H9 (cell line): ENCODE measurements around the gene VPREB3. TPM values are rescaled to one million over a fixed set of nuclear protein-coding genes. Genes with fewer than 3 reads are reported as not detected.

ENCODE experiments used
- DNase-seq: peaks from one replicate; pipeline ENCODE4 v3.0.0-alpha.2; 2017
- H2AFZ ChIP-seq: one replicate; pipeline ENCODE4 v1.6.1; 2013; ENCODE audit warnings: mild to moderate bottlenecking, low read length, control low read depth, moderate library complexity
- H2AK5ac ChIP-seq: 2 replicates; pipeline ENCODE4 v1.6.1; 2013; ENCODE audit warnings: low read length, control low read depth, mixed read lengths; ENCODE audit not compliant: insufficient read length
- H2BK120ac ChIP-seq: one replicate; pipeline ENCODE4 v1.6.1; 2013; ENCODE audit warnings: low read depth, mild to moderate bottlenecking, low read length, control low read depth, inconsistent platforms; ENCODE audit not compliant: poor library complexity, severe bottlenecking
- H2BK12ac ChIP-seq: 2 replicates; pipeline ENCODE4 v1.6.1; 2013; ENCODE audit warnings: low read length, control low read depth, mixed read lengths, low read depth; ENCODE audit not compliant: insufficient read length
- H2BK15ac ChIP-seq: 2 replicates; pipeline ENCODE4 v1.6.1; 2013; ENCODE audit warnings: low read depth, low read length, control low read depth
- H2BK20ac ChIP-seq: one replicate; pipeline ENCODE4 v1.6.1; 2013; ENCODE audit warnings: low read depth, mild to moderate bottlenecking, low read length, control low read depth, inconsistent platforms; ENCODE audit not compliant: poor library complexity, severe bottlenecking
- H2BK5ac ChIP-seq: 2 replicates; pipeline ENCODE4 v1.6.1; 2013; ENCODE audit warnings: low read length, control low read depth, mixed read lengths; ENCODE audit not compliant: insufficient read length
- H3K14ac ChIP-seq: 2 replicates; pipeline ENCODE4 v1.6.1; 2013; ENCODE audit warnings: low read length, control low read depth; ENCODE audit not compliant: insufficient read depth
- H3K18ac ChIP-seq: 2 replicates; pipeline ENCODE4 v1.6.1; 2013; ENCODE audit warnings: low read depth, mild to moderate bottlenecking, mixed read lengths, low read length, control low read depth; ENCODE audit not compliant: insufficient read length
- H3K23ac ChIP-seq: 2 replicates; pipeline ENCODE4 v1.6.1; 2013; ENCODE audit warnings: low read length, control low read depth, mixed read lengths, low read depth; ENCODE audit not compliant: insufficient read length
- H3K23me2 ChIP-seq: 2 replicates; pipeline ENCODE4 v1.6.1; 2013; ENCODE audit warnings: low read depth, mild to moderate bottlenecking, mixed read lengths, low read length, control low read depth; ENCODE audit not compliant: insufficient read length, poor library complexity, severe bottlenecking
- H3K27ac ChIP-seq: 2 replicates; pipeline ENCODE4 v1.5.1; 2013; ENCODE audit warnings: low read length, control low read depth, mixed read lengths, low read depth; ENCODE audit not compliant: insufficient read length
- H3K27me3 ChIP-seq: 2 replicates; pipeline ENCODE4 v1.6.1; 2013; ENCODE audit warnings: low read length, control low read depth, inconsistent platforms; ENCODE audit not compliant: insufficient read depth
- H3K4ac ChIP-seq: 2 replicates; pipeline ENCODE4 v1.6.1; 2013; ENCODE audit warnings: low read depth, mild to moderate bottlenecking, control low read depth, inconsistent platforms, low read length, moderate library complexity
- H3K4me1 ChIP-seq: 2 replicates; pipeline ENCODE4 v1.6.1; 2013; ENCODE audit warnings: low read length, control low read depth, inconsistent platforms; ENCODE audit not compliant: insufficient read depth
- H3K4me2 ChIP-seq: 2 replicates; pipeline ENCODE4 v1.6.1; 2013; ENCODE audit warnings: low read length, control low read depth, mixed read lengths; ENCODE audit not compliant: insufficient read length, insufficient read depth
- H3K56ac ChIP-seq: 2 replicates; pipeline ENCODE4 v1.6.1; 2013; ENCODE audit warnings: low read depth, mild to moderate bottlenecking, mixed read lengths, low read length, control low read depth; ENCODE audit not compliant: insufficient read length
- H3K79me1 ChIP-seq: 2 replicates; pipeline ENCODE4 v1.6.1; 2013; ENCODE audit warnings: low read depth, mild to moderate bottlenecking, moderate library complexity, low read length, control low read depth, inconsistent platforms; ENCODE audit not compliant: insufficient read depth, poor library complexity, severe bottlenecking
- H3K79me2 ChIP-seq: 2 replicates; pipeline ENCODE4 v1.6.1; 2013; ENCODE audit warnings: low read length, control low read depth, inconsistent platforms; ENCODE audit not compliant: insufficient read depth
- H3K9ac ChIP-seq: 2 replicates; pipeline ENCODE4 v1.6.1; 2013; ENCODE audit warnings: low read length, control low read depth, mixed read lengths; ENCODE audit not compliant: insufficient read length; ENCODE audit errors: extremely low read depth
- H3K9me3 ChIP-seq: one replicate; pipeline ENCODE4 v1.6.1; 2013; ENCODE audit warnings: low read depth, low read length, inconsistent platforms; ENCODE audit not compliant: control insufficient read depth
- H3T11ph ChIP-seq: one replicate; pipeline ENCODE4 v1.6.1; 2013; ENCODE audit warnings: mild to moderate bottlenecking, low read length, control low read depth, inconsistent platforms
- H4K20me1 ChIP-seq: one replicate; pipeline ENCODE4 v1.6.1; 2013; ENCODE audit not compliant: control insufficient read depth, insufficient read length, insufficient read depth
- H4K5ac ChIP-seq: 2 replicates; pipeline ENCODE4 v1.6.1; 2013; ENCODE audit warnings: low read depth, mild to moderate bottlenecking, mixed read lengths, low read length, control low read depth; ENCODE audit not compliant: insufficient read length
- H4K8ac ChIP-seq: replicated peaks from 2 replicates; pipeline ENCODE4 v1.6.1; 2013; ENCODE audit warnings: low read length, control low read depth, mixed read lengths, low read depth; ENCODE audit not compliant: insufficient read length
- H4K91ac ChIP-seq: 2 replicates; pipeline ENCODE4 v1.6.1; 2013; ENCODE audit warnings: low read depth, mild to moderate bottlenecking, moderate library complexity, mixed read lengths, low read length, control low read depth; ENCODE audit not compliant: insufficient read length
- H3K27ac Mint-ChIP-seq, 3 experiments: 2 replicates in 2 of 3; 3 replicates in 1 of 3; pipeline ENCODE4 v1.8.0; 2020 to 2021; ENCODE audit warnings: mixed read lengths in 3 of 3, mild to moderate bottlenecking in 1 of 3, moderate library complexity in 1 of 3
- H3K27me3 Mint-ChIP-seq: 2 replicates; pipeline ENCODE4 v1.8.0; 2021; ENCODE audit warnings: low read depth, mild to moderate bottlenecking, moderate library complexity, mixed read lengths
- H3K36me3 Mint-ChIP-seq, 3 experiments: 2 replicates in 2 of 3; 3 replicates in 1 of 3; pipeline ENCODE4 v1.8.0; 2020 to 2021; ENCODE audit warnings: low read depth in 3 of 3, mixed read lengths in 3 of 3; ENCODE audit not compliant: insufficient read depth in 1 of 3
- H3K4me1 Mint-ChIP-seq, 2 experiments: 2 replicates each; pipeline ENCODE4 v1.8.0; 2020; ENCODE audit warnings: mixed read lengths in 2 of 2
- H3K4me3 Mint-ChIP-seq, 2 experiments: 2 replicates in 1 of 2; 3 replicates in 1 of 2; pipeline ENCODE4 v1.8.0; 2020 to 2021; ENCODE audit warnings: mild to moderate bottlenecking in 2 of 2, mixed read lengths in 2 of 2, moderate library complexity in 1 of 2
- H3K9me3 Mint-ChIP-seq, 2 experiments: 2 replicates in 1 of 2; 3 replicates in 1 of 2; pipeline ENCODE4 v1.8.0; 2020; ENCODE audit warnings: mild to moderate bottlenecking in 2 of 2, mixed read lengths in 2 of 2, moderate library complexity in 1 of 2
- CTCF ChIP-seq: fragments of 200-600 bp; sonication (generic); conservative IDR thresholded peaks from 3 replicates; pipeline ENCODE4 v1.8.0; 2021; ENCODE audit warnings: antibody characterized with exemption, mild to moderate bottlenecking
- WGBS: extraction: QIAGEN DNeasy Blood & Tissue Kit; methylation state at CpG from one replicate; pipeline ENCODE4 v1.1.7; 2013; ENCODE audit warnings: missing lambda C conversion rate, low lambda C conversion rate, mixed read lengths; ENCODE audit not compliant: insufficient read length; ENCODE audit errors: extremely low coverage; 5-methylcytosine and 5-hydroxymethylcytosine counted together
- total RNA-seq: library from RNA; stranded (reverse); gene quantifications from 2 replicates; pipeline ENCODE4 v1.2.1, GENCODE V29; 2021

Gene VPREB3
- total RNA-seq, 1 experiment from 2014 or later = 0.50 TPM

- H2BK5ac ChIP-seq = no peak overlapping the region
- no peaks in the 10 kb centered on the region for H3K4me1 ChIP-seq
- no peaks in the 10 kb centered on the region for H3K79me1 ChIP-seq
- no peaks in the 10 kb centered on the region for H3K27me3 Mint-ChIP-seq
- no peak overlapping the region for H3K18ac ChIP-seq
- no peak overlapping the region for H3T11ph ChIP-seq
- H3K4me2 ChIP-seq = no peak overlapping the region
- no peak overlapping the region for H3K27ac Mint-ChIP-seq
- H4K20me1 ChIP-seq = no peaks in the 10 kb centered on the region
- H4K8ac ChIP-seq = no peak overlapping the region
- no peak overlapping the region for H3K4me3 Mint-ChIP-seq
- H2BK120ac ChIP-seq = no peak overlapping the region
- no peak overlapping the region for H3K56ac ChIP-seq
- no peak overlapping the region for H2BK15ac ChIP-seq
- TF ChIP-seq CTCF = no peak
- no peak overlapping the region for H4K91ac ChIP-seq
- H3K23ac ChIP-seq = no peak overlapping the region
- H3K14ac ChIP-seq = no peak overlapping the region
- no CpG with 5 or more reads among the region's 2 CpGs for WGBS
- no peak overlapping the region for H2BK12ac ChIP-seq
- peaks cover 47 to 86% (median 85%) of the 10 kb centered on the region in 3 experiments for H3K36me3 Mint-ChIP-seq
- H3K9me3 Mint-ChIP-seq = no peaks in the 10 kb centered on the region
- no peak overlapping the region for H4K5ac ChIP-seq
- H3K9me3 ChIP-seq = no peaks in the 10 kb centered on the region
- H3K4me1 Mint-ChIP-seq = no peaks in the 10 kb centered on the region
- no peak overlapping the region for H3K4ac ChIP-seq
- no peaks in the 10 kb centered on the region for H3K23me2 ChIP-seq
- no peak overlapping the region for H3K9ac ChIP-seq
- no peaks in the 10 kb centered on the region for H3K79me2 ChIP-seq
- H3K27ac ChIP-seq = no peak overlapping the region
- no peak overlapping the region for H2BK20ac ChIP-seq
- no peak overlapping the region for H2AFZ ChIP-seq
- no peak overlapping the region for H2AK5ac ChIP-seq
- no peak for DNase-seq
- no peaks in the 10 kb centered on the region for H3K27me3 ChIP-seq
Measured at GRCh38 chr22:23709107-23709506, 45.1 kb downstream of the VPREB3 start.
